Activated CD4-positive, alpha-beta T cell treated with anti-CD3 and anti-CD28 coated beads, Interleukin-2, amount 50 U/mL, for 1 hour (primary cell): Measurements from ENCODE around the gene SNX15.
A peak's percentile ranks its signal among the peaks of the same experiment; 100 is the strongest.

Source experiments
- DNase-seq: peaks from one replicate; pipeline ENCODE4 v3.0.0-alpha.2; 2020

Gene SNX15

DNA sequence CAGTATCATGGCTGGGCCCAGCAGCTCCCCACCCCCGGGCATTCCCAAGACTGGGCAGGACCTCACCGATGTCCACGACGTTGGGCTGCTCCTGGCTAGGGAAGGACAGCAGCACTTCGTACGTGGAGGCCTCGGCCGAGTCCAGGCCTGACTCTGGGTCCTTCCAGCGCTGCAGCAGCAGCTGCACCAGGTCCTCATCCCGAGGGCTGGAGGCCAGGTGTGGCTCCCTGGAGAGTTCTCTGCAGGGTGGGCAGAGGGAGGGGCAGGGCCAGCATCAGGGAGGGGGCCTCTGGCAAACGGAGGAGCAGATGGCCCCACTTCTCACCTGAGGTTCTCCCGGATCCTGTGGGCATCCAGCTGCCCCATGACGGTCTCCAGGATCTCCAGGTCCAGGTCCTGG is 30.8 kb downstream of the SNX15 start:
- DNase-seq = no peak

GRCh38 chr11:65058419-65059054 is 31.3 kb downstream of the SNX15 start, which contains the start of gene NAALADL1:
NAALADL1 (minus strand) TSS chr11:65058553; CDS start chr11:65058521, 32 bp downstream.
- no peak for DNase-seq

GRCh38 chr11:65059523-65059922 is 32.3 kb downstream of the SNX15 start:
- no peak for DNase-seq

DNA sequence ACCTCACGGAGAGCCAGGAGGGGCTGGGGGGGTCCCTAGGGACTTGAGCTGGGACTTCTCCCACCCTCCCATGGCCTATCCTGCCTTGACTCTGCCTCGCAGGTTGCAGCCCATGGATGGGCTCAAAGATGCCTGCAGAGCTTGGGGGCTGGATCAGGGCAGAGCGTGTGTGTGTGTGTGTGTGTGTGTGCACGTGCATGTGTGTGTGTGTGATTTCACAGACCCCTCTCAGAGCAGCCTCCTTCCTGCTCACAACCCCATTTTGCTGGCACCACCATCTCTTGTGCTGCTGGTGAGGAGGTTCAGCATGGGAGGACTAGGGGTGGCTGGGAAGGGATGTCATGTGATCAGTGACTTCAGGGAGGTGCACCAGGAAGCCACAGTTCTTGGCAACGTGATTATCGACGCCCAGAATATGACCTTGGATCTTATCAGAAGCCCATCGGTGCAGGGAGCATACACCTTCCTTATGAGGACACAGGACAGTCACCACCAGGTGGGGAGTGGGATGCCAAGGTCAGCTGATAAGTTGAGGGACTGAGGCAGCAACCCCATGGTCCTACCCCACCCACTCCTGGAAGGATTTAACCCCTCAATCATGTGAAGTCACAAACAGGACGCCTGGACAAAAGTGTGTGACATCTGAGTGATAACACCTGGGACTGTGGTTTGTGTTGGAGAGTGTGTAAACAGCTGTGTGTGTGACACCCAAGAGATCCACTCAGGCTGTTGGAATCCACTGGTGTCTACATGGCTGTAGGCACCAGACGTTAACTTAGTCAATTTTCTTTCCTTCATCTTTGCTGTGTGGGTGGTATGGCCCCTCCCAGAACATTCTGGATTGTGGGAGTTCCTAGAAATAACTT is 33.0 kb downstream of the SNX15 start:
- DNase-seq = no peak

- DNase-seq = no peak
Observed at GRCh38 chr11:65060913-65061408, 33.7 kb downstream of the SNX15 start.

DNA sequence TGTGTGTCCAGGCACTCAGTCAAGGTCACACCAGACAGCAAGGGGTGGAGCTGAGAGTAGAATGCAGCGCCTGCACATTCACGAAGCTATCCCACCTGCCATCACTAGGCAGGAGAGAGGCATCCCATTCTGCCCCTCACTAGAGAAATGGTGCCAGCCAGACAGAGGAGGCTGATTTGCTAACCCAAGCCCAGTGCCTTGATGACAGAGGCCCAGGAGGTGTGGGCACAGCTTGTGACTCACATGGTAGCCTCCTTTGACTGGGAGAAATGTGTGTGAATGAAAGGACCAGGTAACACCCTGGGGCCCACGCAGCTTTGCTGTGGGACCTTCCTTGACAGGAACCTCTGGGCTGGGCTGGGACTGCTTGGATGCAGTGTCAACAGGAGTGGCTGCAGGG is 36.3 kb downstream of the SNX15 start:
- no peak for DNase-seq

GRCh38 chr11:65064847-65065240 is 37.6 kb downstream of the SNX15 start:
- DNase-seq = no peak

- no peak for DNase-seq
Observed at GRCh38 chr11:65065851-65066250, 38.6 kb downstream of the SNX15 start.

DNA sequence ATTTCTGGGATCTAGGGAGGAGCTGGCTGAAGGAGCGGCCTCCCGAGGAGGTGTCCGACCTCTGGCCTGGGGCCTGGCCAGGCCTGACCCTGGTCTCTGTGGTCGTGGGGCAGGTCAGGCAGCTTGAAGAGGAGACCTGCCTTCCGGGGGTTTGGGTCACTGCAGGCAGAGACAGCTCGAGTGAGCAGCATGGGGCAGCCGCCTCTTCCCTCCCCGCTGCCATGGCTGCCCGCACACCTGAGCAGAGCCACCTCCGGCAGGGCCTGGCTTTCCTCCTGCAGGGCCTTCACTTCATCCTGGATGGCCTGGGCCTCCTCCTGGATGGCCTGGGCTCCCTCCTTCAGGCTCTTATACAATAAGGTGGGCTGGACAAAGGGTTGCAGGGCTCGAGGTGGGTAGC is 39.1 kb downstream of the SNX15 start:
- no peak for DNase-seq

DNA sequence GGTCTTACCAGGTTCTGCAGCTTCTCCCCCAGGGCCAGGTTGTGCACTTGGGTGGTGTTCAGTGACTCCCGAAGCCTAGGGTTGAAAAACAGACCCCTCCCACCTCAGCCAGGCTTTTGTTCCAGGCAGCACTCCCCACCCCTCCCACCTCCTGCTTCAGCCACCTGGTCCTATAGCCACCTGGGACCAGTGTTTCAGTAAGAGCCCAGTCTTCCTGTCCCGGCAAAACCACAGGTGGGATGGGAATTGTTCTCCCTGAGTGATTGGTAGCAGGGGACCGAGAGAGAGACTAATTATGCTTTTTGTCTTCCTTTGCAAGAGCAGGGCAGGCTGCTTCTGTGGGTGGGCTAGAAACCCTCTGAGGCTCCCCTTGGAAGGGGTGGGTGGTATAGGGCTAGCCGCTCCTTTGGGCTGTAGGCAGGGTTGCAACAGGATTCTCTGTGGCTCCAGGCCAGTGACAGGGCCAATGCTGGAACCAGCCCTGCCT is 39.6 kb downstream of the SNX15 start:
- no peak for DNase-seq

GRCh38 chr11:65067446-65067845 is 40.2 kb downstream of the SNX15 start:
- no peak for DNase-seq

- no peak for DNase-seq
Observed at GRCh38 chr11:65069217-65069616, 42.0 kb downstream of the SNX15 start.

DNA sequence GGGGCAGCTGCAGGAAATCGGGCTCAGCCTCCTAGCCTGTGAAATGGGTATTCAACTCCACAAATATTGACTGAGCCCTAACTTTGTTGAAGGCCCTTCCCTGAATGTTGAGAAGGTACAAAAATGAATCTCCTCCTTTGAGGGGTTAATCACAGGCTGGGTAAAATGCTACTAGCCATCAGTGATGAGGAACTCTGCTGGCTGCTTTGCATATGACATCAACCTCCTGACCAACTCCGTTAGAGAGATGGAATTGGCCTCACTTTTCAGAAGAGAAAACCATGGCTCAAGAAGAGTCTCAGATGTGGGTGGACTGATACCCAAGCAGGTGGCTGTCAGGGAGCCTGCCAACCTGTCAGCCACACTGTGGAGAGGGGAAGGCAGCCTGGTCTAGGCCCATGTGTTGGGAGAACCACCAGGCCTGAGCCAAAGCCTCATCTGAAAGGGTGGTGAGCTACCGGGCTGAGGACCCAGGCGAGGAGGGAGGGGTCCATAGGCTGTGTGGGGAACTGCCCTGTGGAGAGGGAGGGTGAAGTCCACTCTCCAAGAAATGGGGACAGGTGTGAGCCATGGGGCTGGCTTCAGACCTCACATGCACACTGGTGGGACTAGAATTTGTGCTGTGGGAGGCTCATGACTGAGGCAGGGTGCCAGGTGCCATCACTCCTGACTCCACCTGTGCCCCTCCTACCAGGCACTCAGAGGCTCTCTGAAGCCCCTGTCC is 44.8 kb downstream of the SNX15 start:
- DNase-seq = no peak

GRCh38 chr11:65072631-65072966 is 45.4 kb downstream of the SNX15 start:
- DNase-seq = no peak

DNA sequence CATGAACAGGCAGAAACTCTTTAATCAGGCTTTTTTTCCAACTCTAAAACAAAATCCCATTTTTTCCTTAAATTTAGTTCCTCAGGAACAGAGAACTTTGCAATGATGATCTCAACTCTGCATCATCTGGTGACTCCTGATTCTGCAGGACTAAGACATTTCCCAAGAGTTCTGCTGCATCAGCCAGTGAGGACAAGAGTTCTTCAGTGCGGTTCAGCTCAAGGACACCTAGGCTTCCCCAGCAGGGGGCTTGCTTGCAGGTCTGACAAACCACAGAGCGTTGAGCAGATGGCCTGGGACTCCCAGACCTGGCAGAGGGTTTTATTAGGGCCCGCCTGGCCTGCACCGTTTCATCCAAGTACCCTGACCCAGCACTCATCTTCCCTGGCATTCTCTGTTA is 50.2 kb downstream of the SNX15 start:
- DNase-seq = no peak

DNA sequence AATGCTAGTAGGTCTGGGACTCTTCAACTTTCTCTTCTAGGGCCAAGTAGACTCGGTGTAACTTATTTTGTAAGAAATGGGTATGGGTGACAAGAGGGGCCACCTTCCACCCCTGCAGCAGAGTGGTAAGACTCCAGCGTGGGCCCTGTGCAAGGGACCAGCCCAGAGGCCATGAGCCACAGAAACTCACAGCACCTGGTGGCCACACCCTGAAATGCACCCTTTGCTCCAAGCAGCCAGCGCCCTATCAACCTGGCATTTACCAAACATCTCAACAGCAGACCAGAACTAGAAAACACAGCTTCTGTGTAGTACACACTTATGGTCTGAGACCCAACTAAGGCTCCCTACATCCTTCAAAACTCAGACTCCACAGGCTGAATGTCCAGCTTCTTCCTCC is 50.9 kb downstream of the SNX15 start:
- DNase-seq = peak; percentile 78

DNA sequence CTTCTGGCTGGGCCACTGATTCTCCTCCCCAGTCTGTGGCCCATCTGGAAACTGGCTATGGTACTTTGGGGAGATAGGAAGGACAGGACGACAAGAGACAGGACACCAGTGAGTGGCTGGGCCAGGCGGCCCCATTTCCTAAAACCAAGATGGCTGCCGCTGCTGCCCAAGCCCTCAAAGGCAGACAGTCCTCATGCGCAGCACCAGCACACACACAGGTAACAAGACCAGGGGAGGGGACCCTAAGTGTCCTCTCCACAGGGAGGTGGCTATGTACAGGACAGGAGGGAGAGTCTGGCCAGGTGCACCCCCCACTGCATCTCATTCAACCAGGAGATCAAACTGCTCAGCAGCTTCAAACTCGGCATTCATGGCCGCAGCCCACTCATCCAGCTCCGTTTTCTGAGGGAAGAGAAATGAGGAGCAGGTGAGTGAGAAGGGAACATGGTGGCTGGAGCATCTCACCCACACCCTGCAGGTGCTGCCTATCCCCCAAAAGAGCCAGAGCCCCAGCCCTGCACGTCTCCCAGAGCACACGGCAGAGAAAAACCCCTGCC is 51.6 kb downstream of the SNX15 start:
- DNase-seq = no peak

- no peak for DNase-seq
Observed at GRCh38 chr11:65083134-65083833, 56.0 kb downstream of the SNX15 start.

GRCh38 chr11:65083834-65084597 is 56.8 kb downstream of the SNX15 start, which contains the start of the genes CDCA5 and ZFPL1:
CDCA5 (minus strand) TSS chr11:65084040; CDS start chr11:65083978, 62 bp downstream.
ZFPL1 (plus strand) TSS chr11:65084222; CDS start chr11:65084699, 477 bp downstream.
- peak; percentile 94 for DNase-seq

DNA sequence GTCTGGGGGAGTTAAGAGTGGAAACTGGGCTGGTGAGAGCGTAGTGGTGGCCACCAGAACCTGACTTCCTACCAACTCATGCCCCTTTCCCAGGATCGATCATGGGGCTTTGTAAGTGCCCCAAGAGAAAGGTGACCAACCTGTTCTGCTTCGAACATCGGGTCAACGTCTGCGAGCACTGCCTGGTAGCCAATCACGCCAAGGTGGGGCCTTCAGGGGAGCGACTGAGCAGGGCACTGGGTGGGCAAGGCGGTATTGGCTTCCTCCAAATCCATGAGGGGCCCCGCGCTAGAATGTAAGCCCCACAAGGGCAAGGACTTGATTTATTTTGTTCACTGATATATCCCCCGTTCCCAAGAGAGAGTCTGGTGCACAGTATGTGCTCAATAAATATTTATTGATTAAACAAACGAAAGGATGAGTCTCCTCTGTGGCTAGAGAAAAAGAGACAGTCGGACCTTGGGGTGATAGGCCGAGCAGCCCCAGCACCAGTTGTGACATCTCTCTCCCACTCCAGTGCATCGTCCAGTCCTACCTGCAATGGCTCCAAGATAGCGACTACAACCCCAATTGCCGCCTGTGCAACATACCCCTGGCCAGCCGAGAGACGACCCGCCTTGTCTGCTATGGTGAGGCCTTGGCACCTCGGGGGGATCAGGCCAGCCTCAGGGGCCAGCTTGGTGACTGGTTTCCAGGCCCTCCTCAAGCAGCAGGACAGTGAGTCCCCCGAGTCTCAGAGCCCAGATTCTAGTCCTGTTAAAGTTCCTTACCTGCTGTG is 57.5 kb downstream of the SNX15 start:
- DNase-seq = no peak

DNA sequence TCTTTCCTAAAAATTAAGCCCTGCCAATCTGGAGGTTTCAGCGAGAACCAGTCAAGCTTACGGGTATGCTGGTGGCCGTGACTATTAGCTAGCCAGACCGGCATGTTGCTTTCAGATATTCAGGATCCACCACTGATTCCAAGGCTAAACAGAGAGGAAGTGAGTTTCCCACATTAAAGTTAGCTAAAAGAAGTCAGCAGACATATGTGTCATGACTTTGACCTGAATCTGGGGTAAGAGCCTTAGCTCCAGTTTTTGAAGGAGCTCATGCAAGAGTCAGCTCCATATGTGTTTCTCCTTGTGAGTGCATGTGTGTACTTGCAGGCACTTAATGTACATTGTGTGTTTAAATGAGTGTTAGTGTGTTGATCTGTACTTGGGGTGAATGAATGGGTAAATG is 58.2 kb downstream of the SNX15 start:
- no peak for DNase-seq
